GM23248 (cell line): ENCODE data around the gene NOS1AP. TPM values are rescaled to one million over a fixed set of nuclear protein-coding genes. Genes with fewer than 3 reads are reported as not detected.

Source experiments
- DNase-seq: peaks from one replicate; pipeline ENCODE4 v3.0.0-alpha.2; 2015
- H2AFZ ChIP-seq: fragments of 200-600 bp; sonication (generic); 2 replicates; pipeline ENCODE4 v1.6.1; 2016; ENCODE audit warnings: antibody characterized with exemption
- H3F3A ChIP-seq: fragments of 200-600 bp; sonication (generic); 2 replicates; pipeline ENCODE4 v1.6.1; 2016; ENCODE audit warnings: mild to moderate bottlenecking, antibody characterized with exemption, mixed run types; ENCODE audit not compliant: insufficient read depth
- H3K27ac ChIP-seq: fragments of 200-600 bp; sonication (generic); 2 replicates; pipeline ENCODE4 v1.5.1; 2016; ENCODE audit warnings: mild to moderate bottlenecking
- H3K27me3 ChIP-seq: fragments of 200-600 bp; sonication (generic); replicated peaks from 2 replicates; pipeline ENCODE4 v1.6.1; 2016; ENCODE audit warnings: mild to moderate bottlenecking; ENCODE audit not compliant: insufficient read depth
- H3K36me3 ChIP-seq: fragments of 200-600 bp; sonication (generic); 2 replicates; pipeline ENCODE4 v1.6.1; 2016; ENCODE audit warnings: low read depth, mild to moderate bottlenecking
- H3K4me1 ChIP-seq: fragments of 200-600 bp; sonication (generic); 2 replicates; pipeline ENCODE4 v1.6.1; 2016; ENCODE audit warnings: mild to moderate bottlenecking; ENCODE audit not compliant: insufficient read depth
- H3K4me2 ChIP-seq: fragments of 200-600 bp; sonication (generic); one replicate; pipeline ENCODE4 v1.6.1; 2016; ENCODE audit warnings: mild to moderate bottlenecking; ENCODE audit not compliant: unreplicated experiment
- H3K4me3 ChIP-seq: fragments of 200-600 bp; sonication (generic); 2 replicates; pipeline ENCODE4 v1.5.1; 2016; ENCODE audit warnings: mild to moderate bottlenecking
- H3K79me2 ChIP-seq: fragments of 200-600 bp; sonication (generic); 2 replicates; pipeline ENCODE4 v1.6.1; 2016; ENCODE audit warnings: mild to moderate bottlenecking; ENCODE audit not compliant: insufficient read depth
- H3K9ac ChIP-seq: fragments of 200-600 bp; sonication (generic); 2 replicates; pipeline ENCODE4 v1.6.1; 2016; ENCODE audit warnings: mild to moderate bottlenecking
- H3K9me2 ChIP-seq: fragments of 200-600 bp; sonication (generic); 2 replicates; pipeline ENCODE4 v1.6.1; 2016; ENCODE audit warnings: mixed run types, mild to moderate bottlenecking, moderate library complexity; ENCODE audit not compliant: insufficient read depth
- H3K9me3 ChIP-seq: fragments of 200-600 bp; sonication (generic); one replicate; pipeline ENCODE4 v1.6.1; 2017; ENCODE audit warnings: low read depth
- H4K20me1 ChIP-seq: fragments of 200-600 bp; sonication (generic); 2 replicates; pipeline ENCODE4 v1.6.0; 2016; ENCODE audit not compliant: insufficient read depth
- EZH2 ChIP-seq: fragments of 200-600 bp; sonication (generic); IDR thresholded peaks from 2 replicates; pipeline ENCODE4 v1.6.1; 2018; ENCODE audit warnings: antibody characterized with exemption, mild to moderate bottlenecking; ENCODE audit not compliant: insufficient read depth, poor library complexity, severe bottlenecking
- EZH2phosphoT487 ChIP-seq: fragments of 200-600 bp; sonication (generic); IDR thresholded peaks from 2 replicates; pipeline ENCODE4 v1.6.1; 2018; ENCODE audit warnings: antibody characterized with exemption, moderate library complexity, mild to moderate bottlenecking, low read depth; ENCODE audit not compliant: insufficient read depth
- WGBS, 2 experiments: methylation state at CpG; one replicate each; pipeline ENCODE4 v1.1.6; 2015 to 2017; ENCODE audit warnings: low lambda C conversion rate in 2 of 2, low coverage in 1 of 2; ENCODE audit errors: missing lambda C conversion rate in 2 of 2; 5-methylcytosine and 5-hydroxymethylcytosine counted together
- in situ Hi-C: fragments of 300-500 bp; cut with MboI; formaldehyde crosslinking; loops from 2 replicates; pipeline ENCODE4 v1.15.0; 2020
- polyA plus RNA-seq: library from polyadenylated mRNA; unstranded; fragments of >200 nt; fragmentation: Nextera tagmentation; extraction: Ambion mirVana; gene quantifications from 2 replicates; pipeline ENCODE4 v1.2.1, GENCODE V29; 2016
- total RNA-seq: library from RNA; depleted of rRNA; stranded (reverse); fragments of >200 nt; shearing (Covaris generic); gene quantifications from 2 replicates; pipeline ENCODE4 v1.2.3, GENCODE V29; 2014

The NOS1AP gene
- total and polyA plus RNA-seq, 2 experiments from 2014 or later: 0.18 TPM; not detected in 1

- H3K79me2 ChIP-seq: no peaks in the 10 kb centered on the region
- H3K4me3 ChIP-seq: no peak overlapping the region
- no peaks in the 10 kb centered on the region for H4K20me1 ChIP-seq
- no peaks in the 10 kb centered on the region for H3K9me2 ChIP-seq
- H3K4me2 ChIP-seq: no peak overlapping the region
- no peak overlapping the region for H3K27ac ChIP-seq
- peaks cover 6% of the 10 kb centered on the region for H3F3A ChIP-seq
- no peaks in the 10 kb centered on the region for H3K36me3 ChIP-seq
- H3K9me3 ChIP-seq: no peaks in the 10 kb centered on the region
- WGBS, 2 experiments: 78 to 82% methylated on average over 5 of the region's 5 CpGs
- TF ChIP-seq EZH2 (no peak), EZH2phosphoT487 (no peak)
- H3K27me3 ChIP-seq: no peaks in the 10 kb centered on the region
- in situ Hi-C loops: no loop called here
- H3K4me1 ChIP-seq: peaks cover 10% of the 10 kb centered on the region
- H2AFZ ChIP-seq: no peak overlapping the region
- no peak overlapping the region for H3K9ac ChIP-seq
- no peak for DNase-seq
These were observed 76.6 kb downstream of the NOS1AP start for GRCh38 chr1:162145966-162146696.

GRCh38 chr1:162147760-162148159 is 78.3 kb downstream of the NOS1AP start:
- no peak overlapping the region for H2AFZ ChIP-seq
- no peak overlapping the region for H3K9ac ChIP-seq
- TF ChIP-seq EZH2 (no peak), EZH2phosphoT487 (no peak)
- no peaks in the 10 kb centered on the region for H3K9me3 ChIP-seq
- H3K27ac ChIP-seq: no peak overlapping the region
- H3K4me3 ChIP-seq: no peak overlapping the region
- no peaks in the 10 kb centered on the region for H3K36me3 ChIP-seq
- H3F3A ChIP-seq: no peaks in the 10 kb centered on the region
- H3K9me2 ChIP-seq: no peaks in the 10 kb centered on the region
- H3K79me2 ChIP-seq: no peaks in the 10 kb centered on the region
- in situ Hi-C loops: no loop called here
- 68 to 73% methylated on average over 1 of the region's 1 CpG for WGBS, 2 experiments
- H4K20me1 ChIP-seq: no peaks in the 10 kb centered on the region
- H3K27me3 ChIP-seq: no peaks in the 10 kb centered on the region
- no peaks in the 10 kb centered on the region for H3K4me1 ChIP-seq
- no peak overlapping the region for H3K4me2 ChIP-seq
- no peak for DNase-seq

DNA sequence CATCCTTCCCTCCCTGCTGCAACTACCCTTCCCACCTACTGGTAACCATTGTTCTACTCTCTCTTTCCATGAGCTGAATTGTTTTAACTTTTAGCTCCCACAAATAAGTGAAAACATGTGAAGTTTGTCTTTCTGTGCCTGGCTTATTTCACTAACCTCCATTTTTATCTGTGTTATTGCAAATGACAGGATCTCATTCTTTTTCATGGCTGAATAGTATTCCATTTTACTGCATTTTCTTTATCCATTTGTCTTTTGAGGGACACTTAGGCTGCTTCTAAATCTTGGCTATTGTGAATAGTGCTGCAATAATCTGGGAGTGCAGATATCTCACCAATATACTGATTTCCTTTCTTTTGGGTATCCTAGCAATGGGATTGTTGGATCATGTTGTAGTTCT is 80.6 kb downstream of the NOS1AP start:
- in situ Hi-C loops: no loop called here
- no peak for DNase-seq

GRCh38 chr1:162151900-162152829 is 82.7 kb downstream of the NOS1AP start:
- no peaks in the 10 kb centered on the region for H3K36me3 ChIP-seq
- H3K9me2 ChIP-seq: no peaks in the 10 kb centered on the region
- H3K79me2 ChIP-seq: no peaks in the 10 kb centered on the region
- TF ChIP-seq EZH2 (no peak), EZH2phosphoT487 (no peak)
- no peak overlapping the region for H3K9ac ChIP-seq
- H3K9me3 ChIP-seq: no peaks in the 10 kb centered on the region
- H2AFZ ChIP-seq: no peak overlapping the region
- H3K27ac ChIP-seq: no peak overlapping the region
- in situ Hi-C loops: no loop called here
- H3K27me3 ChIP-seq: no peaks in the 10 kb centered on the region
- no peaks in the 10 kb centered on the region for H3K4me1 ChIP-seq
- DNase-seq: no peak
- H4K20me1 ChIP-seq: no peaks in the 10 kb centered on the region
- no peak overlapping the region for H3K4me3 ChIP-seq
- H3K4me2 ChIP-seq: no peak overlapping the region
- no peaks in the 10 kb centered on the region for H3F3A ChIP-seq
- 79% methylated on average over 9 of the region's 9 CpGs for WGBS, 2 experiments

More for the DNA sequence above, 80.6 kb downstream of the NOS1AP start:
- no peak overlapping the region for H2AFZ ChIP-seq
- no peak overlapping the region for H3K4me3 ChIP-seq
- H3K9me2 ChIP-seq: no peaks in the 10 kb centered on the region
- H3K27me3 ChIP-seq: no peaks in the 10 kb centered on the region
- no peak overlapping the region for H3K27ac ChIP-seq
- no peaks in the 10 kb centered on the region for H3K79me2 ChIP-seq
- TF ChIP-seq EZH2: no peak
- TF ChIP-seq EZH2phosphoT487: no peak
- H3K9me3 ChIP-seq: no peaks in the 10 kb centered on the region
- no peak overlapping the region for H3K9ac ChIP-seq
- no peak overlapping the region for H3K4me2 ChIP-seq
- no peaks in the 10 kb centered on the region for H4K20me1 ChIP-seq
- H3K4me1 ChIP-seq: no peaks in the 10 kb centered on the region
- no peaks in the 10 kb centered on the region for H3K36me3 ChIP-seq
- H3F3A ChIP-seq: no peaks in the 10 kb centered on the region
